RWPE1 (cell line): Measurements from ENCODE around the gene SCLT1.

ENCODE experiments used
- CTCF ChIA-PET: fragments of 350-600 bp; sonication (Branson Sonifier 250); formaldehyde crosslinking; extraction: SDS; loops from one replicate; lab custom pipeline; 2021; lab: Yijun Ruan, JAX
- POLR2A ChIA-PET: fragments of 400-600 bp; formaldehyde crosslinking; extraction: SDS; loops from one replicate; lab custom pipeline; 2020; ENCODE audit warnings: antibody characterized with exemption; ENCODE audit not compliant: low non-redundant PET; lab: Yijun Ruan, JAX
- DNase-seq: peaks from one replicate; pipeline ENCODE4 v3.0.0; 2012; ENCODE audit warnings: low spot score
- H3K27ac ChIP-seq: fragments of 450-650 bp; 2 replicates; pipeline ENCODE4 v1.5.1; 2017
- CTCF ChIP-seq: fragments of 450-650 bp; conservative IDR thresholded peaks from 2 replicates; pipeline ENCODE4 v1.5.1; 2017; ENCODE audit warnings: low read depth, mild to moderate bottlenecking

SCLT1 gene

GRCh38 chr4:129008096-129008495 lies 85.2 kb downstream of the SCLT1 start:
- H3K27ac ChIP-seq = no peak overlapping the region
- DNase-seq = no peak
- no peak for TF ChIP-seq CTCF
- ChIA-PET CTCF (no interaction called here), POLR2A (no interaction called here)

- TF ChIP-seq CTCF = no peak
- CTCF ChIA-PET = interaction anchor here (0.7 kb wide), 1 partner anchor 560 kb away, joined by 3 read pairs; no protein-coding TSS in a partner anchor
- no peak overlapping the region for H3K27ac ChIP-seq
- POLR2A ChIA-PET = no interaction called here
- DNase-seq = no peak
Observed at GRCh38 chr4:128986908-128987307, 106.4 kb downstream of the SCLT1 start.

GRCh38 chr4:128986019-128986418 lies 107.3 kb downstream of the SCLT1 start:
- ChIA-PET POLR2A (no interaction called here), CTCF (no interaction called here)
- no peak overlapping the region for H3K27ac ChIP-seq
- no peak for DNase-seq
- TF ChIP-seq CTCF = no peak

GRCh38 chr4:128983771-128984485 lies 109.4 kb downstream of the SCLT1 start:
- ChIA-PET POLR2A (no interaction called here), CTCF (interaction anchor here (0.6 to 1.0 kb wide), 2 partner anchors 9 to 712 kb away, joined by 3 read pairs; no protein-coding TSS in a partner anchor)
- TF ChIP-seq CTCF = no peak
- no peak for DNase-seq
- H3K27ac ChIP-seq = no peak overlapping the region

- no peak for DNase-seq
- ChIA-PET POLR2A (no interaction called here), CTCF (no interaction called here)
- H3K27ac ChIP-seq = no peak overlapping the region
- no peak for TF ChIP-seq CTCF
Observed at GRCh38 chr4:128981377-128981776, 112.0 kb downstream of the SCLT1 start.

GRCh38 chr4:128980816-128981326 lies 112.5 kb downstream of the SCLT1 start:
- no peak overlapping the region for H3K27ac ChIP-seq
- POLR2A ChIA-PET = no interaction called here
- DNase-seq = no peak
- CTCF ChIA-PET = no interaction called here
- no peak for TF ChIP-seq CTCF
